IMR-90 (cell line): ENCODE results near the gene ANKMY2. TPM values are rescaled to one million over a fixed set of nuclear protein-coding genes. Genes with fewer than 3 reads are reported as not detected.

Source experiments
- ATAC-seq: fragments of 200-7000 bp; cut with Tn5 transposase; 2 replicates; pipeline ENCODE4 v1.9.1; 2020; ENCODE audit warnings: low read depth, mild to moderate bottlenecking, moderate library complexity
- BruUV-seq: library from RNA; stranded (reverse); fragments of 400-500 nt; replicated peaks from 2 replicates; lab custom pipeline; 2021; lab: Mats Ljungman, UMichigan
- CTCF ChIA-PET: fragments of 300-600 bp; formaldehyde crosslinking; extraction: SDS; loops from one replicate; lab custom pipeline; 2021; ENCODE audit warnings: antibody characterized with exemption; lab: Yijun Ruan, JAX
- POLR2A ChIA-PET: fragments of 300-600 bp; sonication (Branson Sonifier 250); formaldehyde crosslinking; loops from one replicate; lab custom pipeline; 2022; ENCODE audit warnings: antibody characterized with exemption; ENCODE audit not compliant: unreplicated experiment; lab: Charles Lee
- DNase-seq: peaks from one replicate; pipeline ENCODE4 v3.0.0; 2013
- H2AFZ ChIP-seq: replicated peaks from 2 replicates; pipeline ENCODE3; 2013; ENCODE audit warnings: low read length, mild to moderate bottlenecking; ENCODE audit not compliant: poor library complexity
- H2AK5ac ChIP-seq: 2 replicates; pipeline ENCODE4 v1.6.1; 2013; ENCODE audit warnings: low read depth, low read length, inconsistent platforms
- H2AK9ac ChIP-seq: replicated peaks from 2 replicates; pipeline ENCODE3; 2013; ENCODE audit warnings: mild to moderate bottlenecking, low read depth, low read length, moderate library complexity; ENCODE audit not compliant: poor library complexity
- H2BK120ac ChIP-seq: 2 replicates; pipeline ENCODE4 v1.6.1; 2013; ENCODE audit warnings: low read depth, low read length, inconsistent platforms
- H2BK15ac ChIP-seq: 3 replicates; pipeline ENCODE4 v1.6.1; 2013; ENCODE audit warnings: low read depth, low read length, inconsistent platforms
- H2BK20ac ChIP-seq: 2 replicates; pipeline ENCODE4 v1.6.1; 2013; ENCODE audit warnings: low read depth, mild to moderate bottlenecking, inconsistent platforms, low read length, moderate library complexity
- H2BK5ac ChIP-seq: 2 replicates; pipeline ENCODE4 v1.6.1; 2013; ENCODE audit warnings: mild to moderate bottlenecking, low read depth, low read length, inconsistent platforms; ENCODE audit not compliant: poor library complexity, severe bottlenecking
- H3K14ac ChIP-seq: replicated peaks from 2 replicates; pipeline ENCODE4 v1.6.1; 2013; ENCODE audit warnings: low read depth, low read length, inconsistent platforms
- H3K18ac ChIP-seq: 2 replicates; pipeline ENCODE4 v1.6.1; 2013; ENCODE audit warnings: low read depth, low read length, control low read depth
- H3K23ac ChIP-seq: 2 replicates; pipeline ENCODE4 v1.6.1; 2013; ENCODE audit warnings: low read depth, low read length, inconsistent platforms
- H3K27ac ChIP-seq: 2 replicates; pipeline ENCODE4 v1.5.1; 2013; ENCODE audit warnings: mild to moderate bottlenecking, control low read depth, low read length; ENCODE audit not compliant: insufficient read depth
- H3K27me3 ChIP-seq: 2 replicates; pipeline ENCODE4 v1.6.1; 2013; ENCODE audit warnings: low read length; ENCODE audit not compliant: control insufficient read depth, insufficient read depth
- H3K36me3 ChIP-seq: 2 replicates; pipeline ENCODE4 v1.6.1; 2013; ENCODE audit warnings: low read length, mixed read lengths; ENCODE audit not compliant: control insufficient read depth, insufficient read depth
- H3K4ac ChIP-seq: 2 replicates; pipeline ENCODE4 v1.6.1; 2013; ENCODE audit warnings: low read depth, low read length, inconsistent platforms
- H3K4me1 ChIP-seq: 2 replicates; pipeline ENCODE4 v1.6.1; 2013; ENCODE audit warnings: low read length, mixed read lengths; ENCODE audit not compliant: control insufficient read depth, insufficient read depth
- H3K4me2 ChIP-seq: 2 replicates; pipeline ENCODE4 v1.6.1; 2013; ENCODE audit warnings: low read depth, mild to moderate bottlenecking, control low read depth, low read length, moderate library complexity
- H3K4me3 ChIP-seq: 2 replicates; pipeline ENCODE4 v1.5.1; 2013; ENCODE audit warnings: low read depth, mild to moderate bottlenecking, control low read depth, low read length, moderate library complexity; ENCODE audit not compliant: insufficient read depth
- H3K56ac ChIP-seq: 2 replicates; pipeline ENCODE4 v1.6.1; 2013; ENCODE audit warnings: low read length, inconsistent platforms; ENCODE audit not compliant: insufficient read depth; ENCODE audit errors: extremely low read depth
- H3K79me1 ChIP-seq, 2 experiments: 2 replicates each; pipeline ENCODE4 v1.6.1; 2013; ENCODE audit warnings: low read length in 2 of 2, inconsistent platforms in 1 of 2, low read depth in 1 of 2
- H3K9ac ChIP-seq: 2 replicates; pipeline ENCODE4 v1.6.1; 2013; ENCODE audit warnings: low read depth, low read length, control low read depth
- H3K9me1 ChIP-seq: 2 replicates; pipeline ENCODE4 v1.6.1; 2013; ENCODE audit warnings: low read length, inconsistent platforms; ENCODE audit not compliant: insufficient read depth
- H3K9me3 ChIP-seq: 2 replicates; pipeline ENCODE4 v1.6.1; 2013; ENCODE audit warnings: low read length; ENCODE audit not compliant: control insufficient read depth, insufficient read depth
- H4K20me1 ChIP-seq: 2 replicates; pipeline ENCODE4 v1.6.1; 2013; ENCODE audit warnings: low read length, inconsistent platforms; ENCODE audit not compliant: insufficient read depth
- H4K5ac ChIP-seq: 2 replicates; pipeline ENCODE4 v1.6.1; 2013; ENCODE audit warnings: mild to moderate bottlenecking, low read depth, low read length, control low read depth
- H4K8ac ChIP-seq, 2 experiments: 2 replicates each; pipeline ENCODE4 v1.6.1; 2013; ENCODE audit warnings: low read depth in 2 of 2, low read length in 2 of 2, control low read depth in 1 of 2, inconsistent platforms in 1 of 2
- H4K91ac ChIP-seq: 2 replicates; pipeline ENCODE4 v1.6.1; 2013; ENCODE audit warnings: low read depth, low read length, inconsistent platforms; ENCODE audit not compliant: insufficient read depth
- BHLHE40 ChIP-seq: fragments of 150-350 bp; IDR thresholded peaks from 2 replicates; pipeline ENCODE4 v1.6.1; 2016; ENCODE audit warnings: mild to moderate bottlenecking, low read depth, low read length
- CEBPB ChIP-seq: IDR thresholded peaks from 2 replicates; pipeline ENCODE4 v1.6.1; 2012; ENCODE audit warnings: low read depth, low read length, improper control_type of control experiment
- NFE2L2 ChIP-seq: fragments of 150-350 bp; IDR thresholded peaks from 2 replicates; pipeline ENCODE4 v1.6.1; 2016; ENCODE audit warnings: low read depth, mild to moderate bottlenecking, low read length
- POLR2A ChIP-seq: IDR thresholded peaks from 2 replicates; pipeline ENCODE4 v1.6.1; 2012; ENCODE audit warnings: mild to moderate bottlenecking, low read depth, low read length
- WGBS, 2 experiments: methylation state at CpG; one replicate each; pipeline versions ENCODE4 v1.1.5 to v1.1.7; 2013; ENCODE audit warnings: missing lambda C conversion rate in 2 of 2; ENCODE audit not compliant: insufficient read length in 1 of 2; ENCODE audit errors: extremely low coverage in 2 of 2; 5-methylcytosine and 5-hydroxymethylcytosine counted together
- dilution Hi-C: fragments of 300-500 bp; cut with HindIII; formaldehyde crosslinking; loops from one replicate; pipeline ENCODE4 v1.14.3; 2018; ENCODE audit warnings: low sequenced_read_pairs; ENCODE audit not compliant: unreplicated experiment
- in situ Hi-C: fragments of 300-500 bp; cut with MboI; formaldehyde crosslinking; loops from 3 replicates; pipeline ENCODE4 v1.14.3; 2019; ENCODE audit warnings: low sequenced_read_pairs, inconsistent platforms, mixed read lengths
- intact Hi-C: fragments of 100-400 bp; cut with micrococcal nuclease; formaldehyde crosslinking; loops from 2 replicates; pipeline ENCODE4 v1.10.0; 2022
- polyA plus RNA-seq, 3 experiments: library from polyadenylated mRNA; depleted of rRNA; stranded (reverse); fragments of >200 nt; gene quantifications; 2 replicates each; pipeline ENCODE4 v1.2.3, GENCODE V29; 2012; ENCODE audit warnings: low replicate concordance in 1 of 3
- total RNA-seq: library from RNA; depleted of rRNA; stranded (reverse); fragments of >200 nt; gene quantifications from 2 replicates; pipeline ENCODE4 v1.2.3, GENCODE V29; 2012

ANKMY2 gene
- total and polyA plus RNA-seq, 2 of the 4 experiments (the other 2 are of a cell fraction), result 19.5 to 41.9 TPM

- CTCF ChIA-PET, result interaction anchor here (1.6 kb wide), 1 partner anchor 18 kb away, joined by 5 read pairs; no protein-coding TSS in a partner anchor
- WGBS, 2 experiments, result no CpG with 5 or more reads among the region's 2 CpGs
- POLR2A ChIA-PET, result no interaction called here
These were observed 18.3 kb downstream of the ANKMY2 start for GRCh38 chr7:16627236-16627635.

More at GRCh38 chr7:16627236-16627635, 18.3 kb downstream of the ANKMY2 start:
- H2BK120ac ChIP-seq, result no peak overlapping the region
- no peak overlapping the region for H2AK5ac ChIP-seq
- dilution Hi-C loops (no loop called here), in situ Hi-C loops (no loop called here), intact Hi-C loops (no loop called here)
- H3K4ac ChIP-seq, result no peak overlapping the region
- peak; percentile 59 for DNase-seq
- no peak overlapping the region for H3K27ac ChIP-seq
- H2BK15ac ChIP-seq, result no peak overlapping the region
- H4K5ac ChIP-seq, result no peak overlapping the region
- no peak overlapping the region for H3K14ac ChIP-seq
- no peak overlapping the region for H2AK9ac ChIP-seq
- H3K27me3 ChIP-seq, result no peaks in the 10 kb centered on the region
- peaks cover 6 to 8% of the 10 kb centered on the region in 2 experiments for H3K79me1 ChIP-seq
- no peak overlapping the region for H4K8ac ChIP-seq
- peaks cover 4% of the 10 kb centered on the region; the same call in 1 of the 2 replicates for H3K36me3 ChIP-seq
- BruUV-seq, result no TSS peak
- H3K9me1 ChIP-seq, result no peaks in the 10 kb centered on the region; the same call in 1 of the 2 replicates
- no peaks in the 10 kb centered on the region for H3K9me3 ChIP-seq
- no peak overlapping the region for H3K56ac ChIP-seq
- H4K20me1 ChIP-seq, result no peaks in the 10 kb centered on the region; the same call in 1 of the 2 replicates
- no peak overlapping the region for H3K4me3 ChIP-seq
- no peak overlapping the region for H2AFZ ChIP-seq
- H3K9ac ChIP-seq, result no peak overlapping the region
- no peak overlapping the region for H2BK5ac ChIP-seq
- TF ChIP-seq NFE2L2 (no peak), BHLHE40 (peak; percentile 90), CEBPB (peak; percentile 83), POLR2A (no peak)
- no peak overlapping the region for H3K23ac ChIP-seq
- H3K18ac ChIP-seq, result no peak overlapping the region
- H3K4me2 ChIP-seq, result no peak overlapping the region
- ATAC-seq, result no peak; the same call in 1 of the 2 replicates
- no peaks in the 10 kb centered on the region for H3K4me1 ChIP-seq
- H4K91ac ChIP-seq, result no peak overlapping the region
- no peak overlapping the region for H2BK20ac ChIP-seq
